Neuronal stem cell (in vitro differentiated cells): Measurements from ENCODE around the gene MED17.

Experiments used
- DNase-seq: peaks from one replicate; pipeline ENCODE4 v3.0.0-alpha.2; 2013; ENCODE audit warnings: low spot score
- H2AFZ ChIP-seq: one replicate; pipeline ENCODE4 v1.6.1; 2013; ENCODE audit warnings: mild to moderate bottlenecking, low read length, inconsistent platforms
- H2AK5ac ChIP-seq: 2 replicates; pipeline ENCODE4 v1.6.1; 2013; ENCODE audit warnings: low read depth, mild to moderate bottlenecking, inconsistent platforms, low read length, moderate library complexity, mixed read lengths
- H2BK120ac ChIP-seq: 2 replicates; pipeline ENCODE4 v1.6.1; 2013; ENCODE audit warnings: low read depth, mild to moderate bottlenecking, inconsistent platforms, low read length, moderate library complexity, mixed read lengths
- H2BK12ac ChIP-seq: one replicate; pipeline ENCODE4 v1.6.1; 2013; ENCODE audit warnings: low read length, inconsistent platforms
- H2BK15ac ChIP-seq: 2 replicates; pipeline ENCODE4 v1.6.1; 2013; ENCODE audit warnings: mild to moderate bottlenecking, low read length, inconsistent platforms, mixed read lengths
- H2BK5ac ChIP-seq: one replicate; pipeline ENCODE4 v1.6.1; 2013; ENCODE audit warnings: inconsistent platforms, mild to moderate bottlenecking, low read length, moderate library complexity
- H3K14ac ChIP-seq: one replicate; pipeline ENCODE4 v1.6.1; 2013; ENCODE audit warnings: low read length, inconsistent platforms
- H3K18ac ChIP-seq: 2 replicates; pipeline ENCODE4 v1.6.1; 2013; ENCODE audit warnings: low read length, inconsistent platforms
- H3K23ac ChIP-seq: 2 replicates; pipeline ENCODE4 v1.6.1; 2013; ENCODE audit warnings: low read depth, mild to moderate bottlenecking, mixed read lengths, low read length, inconsistent platforms; ENCODE audit not compliant: poor library complexity
- H3K27ac ChIP-seq: replicated peaks from 3 replicates; pipeline ENCODE4 v1.5.1; 2013; ENCODE audit warnings: low read length, inconsistent platforms
- H3K27me3 ChIP-seq, 3 experiments: 2 replicates each; pipeline ENCODE4 v1.6.1; 2013; ENCODE audit warnings: low read length in 3 of 3, mild to moderate bottlenecking in 2 of 3, inconsistent platforms in 1 of 3, low read depth in 1 of 3, mixed read lengths in 1 of 3, moderate library complexity in 1 of 3; ENCODE audit not compliant: control insufficient read depth in 3 of 3, insufficient read depth in 3 of 3
- H3K36me3 ChIP-seq, 2 donors: replicated peaks in 1 of 2; 2 replicates each; pipeline ENCODE4 v1.6.1; 2013; ENCODE audit warnings: low read length in 2 of 2; ENCODE audit not compliant: control insufficient read depth in 2 of 2, insufficient read depth in 2 of 2
- H3K4ac ChIP-seq: 2 replicates; pipeline ENCODE4 v1.6.1; 2013; ENCODE audit warnings: inconsistent platforms, mild to moderate bottlenecking, low read length, moderate library complexity
- H3K4me1 ChIP-seq, 2 donors: 1 replicate in 1 of 2; 2 replicates in 1 of 2; pipeline ENCODE4 v1.6.1; 2013; ENCODE audit warnings: low read length in 2 of 2, low read depth in 1 of 2; ENCODE audit not compliant: control insufficient read depth in 2 of 2, insufficient read depth in 1 of 2
- H3K4me2 ChIP-seq: one replicate; pipeline ENCODE4 v1.6.1; 2013; ENCODE audit warnings: mild to moderate bottlenecking, low read length, inconsistent platforms; ENCODE audit not compliant: insufficient read depth, poor library complexity, severe bottlenecking
- H3K4me3 ChIP-seq, 2 donors: 2 replicates each; pipeline ENCODE4 v1.5.1; 2013; ENCODE audit warnings: low read length in 2 of 2, mild to moderate bottlenecking in 2 of 2, inconsistent platforms in 1 of 2, moderate library complexity in 1 of 2
- H3K79me1 ChIP-seq: one replicate; pipeline ENCODE4 v1.6.1; 2013; ENCODE audit warnings: low read depth, mild to moderate bottlenecking, inconsistent platforms, low read length, moderate library complexity
- H3K9ac ChIP-seq: one replicate; pipeline ENCODE4 v1.6.1; 2013; ENCODE audit warnings: mild to moderate bottlenecking, low read depth, low read length, inconsistent platforms; ENCODE audit not compliant: poor library complexity
- H3K9me3 ChIP-seq, 2 donors: replicated peaks in 1 of 2; 2 replicates each; pipeline versions ENCODE3 to v1.6.1; 2013; ENCODE audit warnings: low read length in 2 of 2, mild to moderate bottlenecking in 2 of 2, inconsistent platforms in 1 of 2, low read depth in 1 of 2, mixed read lengths in 1 of 2, moderate library complexity in 1 of 2; ENCODE audit not compliant: control insufficient read depth in 2 of 2, insufficient read depth in 1 of 2
- H4K8ac ChIP-seq: one replicate; pipeline ENCODE4 v1.6.1; 2013; ENCODE audit warnings: low read depth, mild to moderate bottlenecking, inconsistent platforms, low read length, moderate library complexity
- H4K91ac ChIP-seq: one replicate; pipeline ENCODE4 v1.6.1; 2013; ENCODE audit warnings: low read length, low read depth, mild to moderate bottlenecking, inconsistent platforms; ENCODE audit not compliant: poor library complexity
- WGBS, 2 donors: extraction: QIAGEN DNeasy Blood & Tissue Kit; methylation state at CpG; one replicate each; pipeline ENCODE4 v1.1.7; 2013; ENCODE audit warnings: missing lambda C conversion rate in 2 of 2, mixed read lengths in 1 of 2; ENCODE audit not compliant: insufficient read length in 2 of 2, insufficient replicate concordance in 1 of 2; ENCODE audit errors: extremely low coverage in 2 of 2; 5-methylcytosine and 5-hydroxymethylcytosine counted together

The MED17 gene

DNA sequence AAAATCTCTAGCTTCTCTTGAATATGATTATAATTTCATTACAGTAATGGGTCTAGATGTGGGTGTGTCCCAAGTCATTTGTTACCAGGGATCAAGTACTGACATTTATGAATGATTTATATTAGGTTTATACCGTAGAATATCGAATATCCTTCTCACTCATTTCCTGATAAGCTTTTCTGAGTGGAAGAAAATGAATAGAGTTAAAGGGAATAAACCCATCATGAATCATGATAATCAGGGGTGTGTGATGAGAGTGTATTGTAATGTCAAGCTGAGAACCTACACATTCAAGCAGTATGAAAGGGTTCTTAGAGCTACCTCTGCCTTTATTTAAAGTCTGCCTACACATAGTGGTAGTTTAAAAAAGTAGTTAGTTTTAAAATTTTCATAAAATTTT lies 17.3 kb downstream of the MED17 start:
- Histone ChIP-seq H3K23ac (no peak overlapping the region), H3K4ac (no peak overlapping the region), H4K91ac (no peak overlapping the region), H2BK5ac (no peak overlapping the region), H2AFZ (no peak overlapping the region), H3K18ac (no peak overlapping the region), H3K27ac (no peak overlapping the region), H3K4me1 (no peaks in the 10 kb centered on the region), H3K27me3 (no peaks in the 10 kb centered on the region), H4K8ac (no peak overlapping the region), H3K36me3 (peaks cover 19 to 99% of the 10 kb centered on the region in 2 donors), H2BK15ac (no peak overlapping the region), H2AK5ac (no peak overlapping the region), H3K14ac (no peak overlapping the region), H3K4me2 (no peak overlapping the region), H3K9me3 (no peaks in the 10 kb centered on the region), H2BK12ac (no peak overlapping the region), H2BK120ac (no peak overlapping the region), H3K79me1 (no peaks in the 10 kb centered on the region), H3K9ac (no peak overlapping the region), H3K4me3 (no peak overlapping the region)
- WGBS, 2 donors: no CpG with 5 or more reads among the region's 2 CpGs
- DNase-seq: no peak

GRCh38 chr11:93804879-93805278 lies 20.8 kb downstream of the MED17 start:
- Histone ChIP-seq H3K36me3 (peaks cover 23 to 98% of the 10 kb centered on the region in 2 donors), H3K4me3 (no peak overlapping the region), H3K23ac (no peak overlapping the region), H3K4me2 (no peak overlapping the region), H3K79me1 (peaks cover 4% of the 10 kb centered on the region), H2BK5ac (no peak overlapping the region), H3K4ac (no peak overlapping the region), H4K8ac (no peak overlapping the region), H3K27me3 (no peaks in the 10 kb centered on the region), H3K4me1 (no peaks in the 10 kb centered on the region), H2BK12ac (no peak overlapping the region), H3K9me3 (no peaks in the 10 kb centered on the region), H2BK120ac (no peak overlapping the region), H2BK15ac (no peak overlapping the region), H2AK5ac (no peak overlapping the region), H2AFZ (no peak overlapping the region), H4K91ac (no peak overlapping the region), H3K14ac (no peak overlapping the region), H3K18ac (no peak overlapping the region), H3K9ac (no peak overlapping the region), H3K27ac (no peak overlapping the region)
- DNase-seq: no peak
- WGBS, 2 donors: no CpG with 5 or more reads among the region's 2 CpGs

GRCh38 chr11:93807980-93808379 lies 23.9 kb downstream of the MED17 start:
- DNase-seq: no peak
- H3K27me3 ChIP-seq: no peaks in the 10 kb centered on the region
- peaks cover 26 to 98% of the 10 kb centered on the region in 2 donors for H3K36me3 ChIP-seq
- peaks cover 4% of the 10 kb centered on the region for H3K79me1 ChIP-seq
- H3K9ac ChIP-seq: no peak overlapping the region
- H3K4me3 ChIP-seq: no peak overlapping the region
- no CpG with 5 or more reads among the region's 3 CpGs for WGBS, 2 donors
- no peak overlapping the region for H3K4me2 ChIP-seq
- no peak overlapping the region for H4K8ac ChIP-seq
- H3K4me1 ChIP-seq: no peaks in the 10 kb centered on the region
- H3K9me3 ChIP-seq: no peaks in the 10 kb centered on the region
- no peak overlapping the region for H2BK15ac ChIP-seq
- H2BK5ac ChIP-seq: no peak overlapping the region
- no peak overlapping the region for H2BK120ac ChIP-seq
- H3K14ac ChIP-seq: no peak overlapping the region
- H3K27ac ChIP-seq: no peak overlapping the region
- H4K91ac ChIP-seq: no peak overlapping the region
- H2AFZ ChIP-seq: no peak overlapping the region
- no peak overlapping the region for H3K4ac ChIP-seq
- H2AK5ac ChIP-seq: no peak overlapping the region
- no peak overlapping the region for H3K18ac ChIP-seq
- no peak overlapping the region for H3K23ac ChIP-seq
- no peak overlapping the region for H2BK12ac ChIP-seq

DNA sequence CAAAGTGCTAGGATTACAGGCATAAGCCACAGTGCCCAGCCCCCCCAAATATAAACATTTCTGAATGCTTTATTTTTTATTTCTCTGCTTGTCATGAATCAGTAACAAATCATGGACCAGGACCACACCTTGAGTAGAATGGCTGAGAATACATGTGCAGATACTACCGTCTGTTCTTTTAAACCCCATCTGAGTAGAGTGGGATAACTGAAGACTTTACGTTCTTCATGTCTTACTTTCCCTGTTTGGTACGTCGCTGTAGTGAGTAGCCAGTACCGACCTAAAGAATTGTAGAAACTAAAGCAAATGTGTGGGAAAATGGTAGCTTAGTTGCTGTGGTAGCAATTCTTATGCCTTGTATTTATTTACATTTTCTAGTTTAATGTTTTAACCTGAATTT lies 29.9 kb downstream of the MED17 start:
- Histone ChIP-seq H2AFZ (no peak overlapping the region), H3K14ac (no peak overlapping the region), H2AK5ac (no peak overlapping the region), H2BK120ac (no peak overlapping the region), H3K9me3 (no peaks in the 10 kb centered on the region), H3K4me3 (no peak overlapping the region), H3K9ac (no peak overlapping the region), H3K27me3 (no peaks in the 10 kb centered on the region), H2BK5ac (no peak overlapping the region), H2BK15ac (no peak overlapping the region), H4K8ac (no peak overlapping the region), H3K79me1 (peaks cover under 1% of the 10 kb centered on the region), H3K36me3 (peaks cover 18 to 75% of the 10 kb centered on the region in 2 donors), H3K23ac (no peak overlapping the region), H3K18ac (no peak overlapping the region), H3K27ac (no peak overlapping the region), H4K91ac (no peak overlapping the region), H3K4me1 (peaks cover 0 to 4% of the 10 kb centered on the region in 2 donors), H2BK12ac (no peak overlapping the region), H3K4ac (no peak overlapping the region), H3K4me2 (no peak overlapping the region)
- no peak for DNase-seq
- no CpG with 5 or more reads among the region's 5 CpGs for WGBS, 2 donors
